ENCODE results near the gene CKAP2. TPM values are rescaled to one million over a fixed set of nuclear protein-coding genes. Genes with fewer than 3 reads are reported as not detected.

The CKAP2 gene
- total and polyA plus RNA-seq, 4 donors = 2.4 to 40.9 (median 2.8) TPM

- no peak for TF ChIP-seq MAX (IDR thresholded peaks at IDR 0.05)
- no peak for TF ChIP-seq FOXA2 (IDR thresholded peaks at IDR 0.05)
Measured at GRCh38 chr13:52421216-52421615, 34.1 kb upstream of the CKAP2 start (continued).

DNA sequence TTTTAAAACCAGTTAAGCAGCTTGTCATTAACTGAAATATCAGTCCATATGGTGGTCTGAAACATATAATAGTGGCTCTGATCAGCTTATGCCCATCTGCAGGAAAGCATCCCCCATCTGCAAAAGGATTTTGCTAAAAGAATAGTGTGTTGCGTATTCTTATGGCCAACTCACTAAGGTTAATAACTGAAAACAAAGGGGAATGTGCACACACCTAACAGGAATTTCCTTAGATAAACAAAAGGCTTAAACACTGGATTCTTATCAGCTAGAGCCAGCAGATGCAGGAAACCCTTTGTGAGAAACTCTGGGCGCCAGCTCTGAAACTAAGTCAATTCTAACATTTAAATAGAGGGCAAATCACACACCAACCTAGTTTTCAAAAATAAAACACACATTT is 27.0 kb upstream of the CKAP2 start:
- Histone ChIP-seq H3K9me3 (ENCODE audit: control insufficient read depth in 4 of 4, low read length in 3 of 4) (no peaks in the 10 kb centered on the region), H3K27me3 (ENCODE audit: control insufficient read depth in 4 of 4, insufficient read depth in 4 of 4, low read length in 3 of 4) (no peaks in the 10 kb centered on the region), H3K9ac (ENCODE audit: low read depth in 1 of 2, low read length in 2 of 2) (no peak overlapping the region), H3K4me1 (ENCODE audit: control insufficient read depth in 4 of 4, insufficient read depth in 4 of 4, low read length in 3 of 4) (no peaks in the 10 kb centered on the region), H3K36me3 (ENCODE audit: control insufficient read depth in 4 of 4, insufficient read depth in 3 of 4, low read depth in 1 of 4, low read length in 3 of 4) (peaks cover 6 to 35% (median 29%) of the 10 kb centered on the region in 4 donors), H3K4me3 (ENCODE audit: low read depth in 1 of 3, low read length in 3 of 3) (no peak overlapping the region), H3K27ac (ENCODE audit: low read depth in 1 of 2, low read length in 2 of 2) (no peak overlapping the region)
- DNase-seq (ENCODE audit: low spot score) = no peak
- WGBS = 81% methylated on average over 2 of the region's 2 CpGs
- TF ChIP-seq GABPA (IDR thresholded peaks at IDR 0.05 in 1 of 2, conservative IDR thresholded peaks at IDR 0.05 in 1 of 2) (no peak), HNF4A (conservative IDR thresholded peaks at IDR 0.05) (no peak), SP1 (IDR thresholded peaks at IDR 0.05) (peak; percentile 8), RAD21 (IDR thresholded peaks at IDR 0.05) (no peak), FOXA1 (IDR thresholded peaks at IDR 0.05) (no peak), JUND (IDR thresholded peaks at IDR 0.05) (no peak)
- TF ChIP-seq, protein P1, sequence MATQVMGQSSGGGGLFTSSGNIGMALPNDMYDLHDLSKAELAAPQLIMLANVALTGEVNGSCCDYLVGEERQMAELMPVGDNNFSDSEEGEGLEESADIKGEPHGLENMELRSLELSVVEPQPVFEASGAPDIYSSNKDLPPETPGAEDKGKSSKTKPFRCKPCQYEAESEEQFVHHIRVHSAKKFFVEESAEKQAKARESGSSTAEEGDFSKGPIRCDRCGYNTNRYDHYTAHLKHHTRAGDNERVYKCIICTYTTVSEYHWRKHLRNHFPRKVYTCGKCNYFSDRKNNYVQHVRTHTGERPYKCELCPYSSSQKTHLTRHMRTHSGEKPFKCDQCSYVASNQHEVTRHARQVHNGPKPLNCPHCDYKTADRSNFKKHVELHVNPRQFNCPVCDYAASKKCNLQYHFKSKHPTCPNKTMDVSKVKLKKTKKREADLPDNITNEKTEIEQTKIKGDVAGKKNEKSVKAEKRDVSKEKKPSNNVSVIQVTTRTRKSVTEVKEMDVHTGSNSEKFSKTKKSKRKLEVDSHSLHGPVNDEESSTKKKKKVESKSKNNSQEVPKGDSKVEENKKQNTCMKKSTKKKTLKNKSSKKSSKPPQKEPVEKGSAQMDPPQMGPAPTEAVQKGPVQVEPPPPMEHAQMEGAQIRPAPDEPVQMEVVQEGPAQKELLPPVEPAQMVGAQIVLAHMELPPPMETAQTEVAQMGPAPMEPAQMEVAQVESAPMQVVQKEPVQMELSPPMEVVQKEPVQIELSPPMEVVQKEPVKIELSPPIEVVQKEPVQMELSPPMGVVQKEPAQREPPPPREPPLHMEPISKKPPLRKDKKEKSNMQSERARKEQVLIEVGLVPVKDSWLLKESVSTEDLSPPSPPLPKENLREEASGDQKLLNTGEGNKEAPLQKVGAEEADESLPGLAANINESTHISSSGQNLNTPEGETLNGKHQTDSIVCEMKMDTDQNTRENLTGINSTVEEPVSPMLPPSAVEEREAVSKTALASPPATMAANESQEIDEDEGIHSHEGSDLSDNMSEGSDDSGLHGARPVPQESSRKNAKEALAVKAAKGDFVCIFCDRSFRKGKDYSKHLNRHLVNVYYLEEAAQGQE (IDR thresholded peaks at IDR 0.05) = no peak

DNA sequence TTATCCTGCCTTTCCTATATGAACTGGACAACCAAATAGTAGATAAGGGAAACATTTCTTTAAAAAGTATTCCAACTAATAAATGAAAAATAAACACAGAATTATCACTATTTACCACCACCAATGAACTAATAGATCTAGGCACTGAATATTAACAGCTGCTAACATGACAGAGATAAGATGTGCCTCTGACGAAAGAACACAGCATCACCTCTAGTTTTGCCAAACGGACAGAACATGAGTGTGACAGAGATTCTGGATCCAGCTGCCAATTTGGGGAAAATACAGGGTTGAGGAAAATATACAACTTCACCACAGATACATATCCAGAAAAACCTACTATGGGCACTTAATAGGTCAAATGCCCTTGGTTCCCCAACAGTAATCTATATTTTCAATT is 22.8 kb upstream of the CKAP2 start:
- Histone ChIP-seq H3K36me3 (ENCODE audit: control insufficient read depth in 4 of 4, insufficient read depth in 3 of 4, low read depth in 1 of 4, low read length in 3 of 4) (peaks cover 6 to 48% (median 33%) of the 10 kb centered on the region in 4 donors), H3K27ac (ENCODE audit: low read depth in 1 of 2, low read length in 2 of 2) (no peak overlapping the region), H3K9ac (ENCODE audit: low read depth in 1 of 2, low read length in 2 of 2) (no peak overlapping the region), H3K9me3 (ENCODE audit: control insufficient read depth in 4 of 4, low read length in 3 of 4) (no peaks in the 10 kb centered on the region), H3K4me1 (ENCODE audit: control insufficient read depth in 4 of 4, insufficient read depth in 4 of 4, low read length in 3 of 4) (no peaks in the 10 kb centered on the region), H3K4me3 (ENCODE audit: low read depth in 1 of 3, low read length in 3 of 3) (no peak overlapping the region), H3K27me3 (ENCODE audit: control insufficient read depth in 4 of 4, insufficient read depth in 4 of 4, low read length in 3 of 4) (no peaks in the 10 kb centered on the region)
- WGBS = 94% methylated on average over 2 of the region's 2 CpGs
- TF ChIP-seq FOXA1 (IDR thresholded peaks at IDR 0.05) (no peak), HNF4A (conservative IDR thresholded peaks at IDR 0.05) (no peak), SP1 (IDR thresholded peaks at IDR 0.05) (no peak), ZBTB33 (IDR thresholded peaks at IDR 0.05) (no peak), GABPA (IDR thresholded peaks at IDR 0.05 in 1 of 2, conservative IDR thresholded peaks at IDR 0.05 in 1 of 2) (no peak), JUND (IDR thresholded peaks at IDR 0.05) (no peak), RXRA (IDR thresholded peaks at IDR 0.05) (no peak), NR2F2 (IDR thresholded peaks at IDR 0.05) (no peak)
- TF ChIP-seq, protein P2, sequence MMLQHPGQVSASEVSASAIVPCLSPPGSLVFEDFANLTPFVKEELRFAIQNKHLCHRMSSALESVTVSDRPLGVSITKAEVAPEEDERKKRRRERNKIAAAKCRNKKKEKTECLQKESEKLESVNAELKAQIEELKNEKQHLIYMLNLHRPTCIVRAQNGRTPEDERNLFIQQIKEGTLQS (IDR thresholded peaks at IDR 0.05) = no peak
- TF ChIP-seq, protein P1 (IDR thresholded peaks at IDR 0.05) = no peak
- TF ChIP-seq, protein P3, sequence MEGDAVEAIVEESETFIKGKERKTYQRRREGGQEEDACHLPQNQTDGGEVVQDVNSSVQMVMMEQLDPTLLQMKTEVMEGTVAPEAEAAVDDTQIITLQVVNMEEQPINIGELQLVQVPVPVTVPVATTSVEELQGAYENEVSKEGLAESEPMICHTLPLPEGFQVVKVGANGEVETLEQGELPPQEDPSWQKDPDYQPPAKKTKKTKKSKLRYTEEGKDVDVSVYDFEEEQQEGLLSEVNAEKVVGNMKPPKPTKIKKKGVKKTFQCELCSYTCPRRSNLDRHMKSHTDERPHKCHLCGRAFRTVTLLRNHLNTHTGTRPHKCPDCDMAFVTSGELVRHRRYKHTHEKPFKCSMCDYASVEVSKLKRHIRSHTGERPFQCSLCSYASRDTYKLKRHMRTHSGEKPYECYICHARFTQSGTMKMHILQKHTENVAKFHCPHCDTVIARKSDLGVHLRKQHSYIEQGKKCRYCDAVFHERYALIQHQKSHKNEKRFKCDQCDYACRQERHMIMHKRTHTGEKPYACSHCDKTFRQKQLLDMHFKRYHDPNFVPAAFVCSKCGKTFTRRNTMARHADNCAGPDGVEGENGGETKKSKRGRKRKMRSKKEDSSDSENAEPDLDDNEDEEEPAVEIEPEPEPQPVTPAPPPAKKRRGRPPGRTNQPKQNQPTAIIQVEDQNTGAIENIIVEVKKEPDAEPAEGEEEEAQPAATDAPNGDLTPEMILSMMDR (IDR thresholded peaks at IDR 0.05; ENCODE audit: low read depth, low read length, missing input control) = no peak
- DNase-seq (ENCODE audit: low spot score) = no peak
